GM12891 (cell line): ENCODE measurements around the gene DHRS7.
A peak's percentile ranks its signal among the peaks of the same experiment; 100 is the strongest.

Source experiments
- PAX5 ChIP-seq: IDR thresholded peaks from 2 replicates; pipeline ENCODE4 v1.6.1; 2011; ENCODE audit warnings: low read length, moderate library complexity, mild to moderate bottlenecking; ENCODE audit not compliant: insufficient read depth, severe bottlenecking
- POLR2A ChIP-seq: IDR thresholded peaks from 2 replicates; pipeline ENCODE4 v1.6.1; 2011; ENCODE audit warnings: low read depth, low read length, control low read depth
- POLR2AphosphoS5 ChIP-seq: IDR thresholded peaks from 2 replicates; pipeline ENCODE4 v1.6.1; 2011; ENCODE audit warnings: low read depth, low read length, control low read depth
- POU2F2 ChIP-seq: IDR thresholded peaks from 2 replicates; pipeline ENCODE4 v1.6.1; 2011; ENCODE audit warnings: low read depth, mild to moderate bottlenecking, control low read depth, low read length, moderate library complexity
- SPI1 ChIP-seq: IDR thresholded peaks from 2 replicates; pipeline ENCODE4 v1.6.1; 2011; ENCODE audit warnings: low read depth, low read length, control low read depth
- TAF1 ChIP-seq: IDR thresholded peaks from 2 replicates; pipeline ENCODE4 v1.6.1; 2011; ENCODE audit warnings: low read depth, low read length, control low read depth

GRCh38 chr14:60206249-60206670 lies 41.1 kb upstream of the DHRS7 start:
- TF ChIP-seq POLR2A: peak; percentile 24; the same call in 1 of the 2 replicates
- TF ChIP-seq SPI1: no peak
- TF ChIP-seq TAF1: no peak
- no peak for TF ChIP-seq POLR2AphosphoS5
- no peak for TF ChIP-seq PAX5
- no peak for TF ChIP-seq POU2F2
